Muscle layer of colon (tissue), 2 donors: ENCODE data around the gene AFF1.
"Not testable (repeated sequence)": the region's sequence is repeated elsewhere in the genome, so short reads cannot be mapped to it uniquely, and the experiment has no call there.

Source experiments
- H3K27ac ChIP-seq: one replicate; pipeline ENCODE4 v1.7.0; 2013; ENCODE audit warnings: low read depth, mild to moderate bottlenecking, low read length, moderate library complexity
- H3K27me3 ChIP-seq, 2 donors: one replicate each; pipeline ENCODE4 v1.7.0; 2013; ENCODE audit warnings: low read length in 2 of 2, mild to moderate bottlenecking in 2 of 2; ENCODE audit not compliant: insufficient read depth in 2 of 2, control insufficient read depth in 1 of 2
- H3K36me3 ChIP-seq: one replicate; pipeline ENCODE4 v1.7.0; 2013; ENCODE audit warnings: mild to moderate bottlenecking, low read length; ENCODE audit not compliant: insufficient read depth
- H3K4me1 ChIP-seq: one replicate; pipeline ENCODE4 v1.7.0; 2013; ENCODE audit warnings: mild to moderate bottlenecking, low read length; ENCODE audit not compliant: insufficient read depth
- H3K4me3 ChIP-seq, 2 donors: one replicate each; pipeline ENCODE4 v1.7.0; 2013; ENCODE audit warnings: low read length in 2 of 2, low read depth in 1 of 2, mild to moderate bottlenecking in 1 of 2, moderate library complexity in 1 of 2
- H3K9ac ChIP-seq: one replicate; pipeline ENCODE4 v1.7.0; 2013; ENCODE audit warnings: low read length
- H3K9me3 ChIP-seq: one replicate; pipeline ENCODE4 v1.7.0; 2013; ENCODE audit warnings: mild to moderate bottlenecking, low read length
- donor health status: abdominal sarcoma.
- donor health status: Adenocarcinoma of cecum.

AFF1 gene

GRCh38 chr4:86975927-86976326 is 41.1 kb downstream of the AFF1 start:
- Histone ChIP-seq H3K27ac (no peak overlapping the region), H3K27me3 (no peaks in the 10 kb centered on the region), H3K4me3 (no peak overlapping the region), H3K36me3 (no peaks in the 10 kb centered on the region), H3K9ac (no peak overlapping the region), H3K4me1 (peaks cover 23% of the 10 kb centered on the region), H3K9me3 (no peaks in the 10 kb centered on the region)

DNA sequence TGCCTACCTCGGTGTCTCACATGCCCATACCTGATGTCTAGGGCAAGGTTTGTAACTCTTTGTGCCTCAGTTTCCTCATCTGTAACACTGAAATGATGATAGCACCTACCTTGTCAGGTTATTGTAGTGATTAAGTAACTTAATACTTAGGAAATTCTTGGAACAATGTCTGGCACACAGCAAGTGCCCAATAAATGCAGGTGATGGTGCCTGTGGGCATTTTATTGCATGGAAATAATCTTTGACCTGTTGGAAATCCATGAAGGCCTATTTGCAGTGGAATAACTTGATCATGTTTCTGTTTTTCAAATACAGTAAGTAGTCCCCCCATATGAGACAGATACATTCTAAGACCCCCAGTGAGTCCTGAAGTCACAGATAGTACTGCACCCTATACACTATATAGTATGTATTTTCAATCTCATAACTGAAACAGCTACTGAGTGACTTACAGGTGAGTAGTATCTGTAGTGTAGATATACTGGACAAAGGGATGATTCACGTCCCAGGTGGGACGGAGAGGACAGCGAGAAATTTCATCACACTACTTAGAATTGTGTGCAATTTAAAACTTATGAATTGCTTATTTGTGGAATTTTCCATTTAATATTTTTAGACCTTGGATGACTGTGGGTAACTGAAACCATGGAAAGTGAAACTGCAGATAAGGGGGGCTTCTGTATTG is 42.1 kb downstream of the AFF1 start:
- H3K27ac ChIP-seq: no peak overlapping the region
- no peak overlapping the region for H3K9ac ChIP-seq
- no peaks in the 10 kb centered on the region for H3K9me3 ChIP-seq
- H3K36me3 ChIP-seq: no peaks in the 10 kb centered on the region
- no peaks in the 10 kb centered on the region for H3K27me3 ChIP-seq
- H3K4me1 ChIP-seq: peaks cover 16% of the 10 kb centered on the region
- H3K4me3 ChIP-seq: no peak overlapping the region

DNA sequence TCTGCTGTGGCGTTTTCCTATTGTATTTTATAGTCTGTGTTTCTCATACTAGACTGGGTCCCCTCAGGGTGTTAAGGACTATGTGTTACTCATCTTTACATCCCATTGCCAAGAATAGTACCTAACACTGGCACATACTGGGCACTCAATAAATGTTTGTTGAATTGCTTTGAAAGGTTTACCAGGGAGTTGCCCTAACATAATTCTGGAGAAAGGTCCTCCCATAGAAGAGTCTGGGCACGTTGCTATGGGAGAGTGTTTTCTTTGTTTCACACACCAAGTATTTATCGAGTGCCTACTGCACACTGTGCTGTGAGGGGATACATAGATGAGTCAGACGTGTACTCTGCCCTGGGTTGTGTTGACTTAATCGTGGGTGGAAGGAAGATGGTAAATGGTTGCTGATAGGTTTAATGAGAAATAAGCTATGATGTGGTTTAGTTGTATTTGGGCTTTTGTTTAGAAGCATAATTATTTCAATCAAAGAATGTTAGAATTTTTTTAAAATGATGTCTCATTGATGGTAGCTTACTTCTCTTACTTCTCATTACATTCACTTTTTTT is 42.9 kb downstream of the AFF1 start:
- H3K9me3 ChIP-seq: no peaks in the 10 kb centered on the region
- H3K4me3 ChIP-seq: no peak overlapping the region
- peaks cover 16% of the 10 kb centered on the region for H3K4me1 ChIP-seq
- H3K27ac ChIP-seq: no peak overlapping the region
- no peaks in the 10 kb centered on the region for H3K27me3 ChIP-seq
- H3K9ac ChIP-seq: no peak overlapping the region
- no peaks in the 10 kb centered on the region for H3K36me3 ChIP-seq

DNA sequence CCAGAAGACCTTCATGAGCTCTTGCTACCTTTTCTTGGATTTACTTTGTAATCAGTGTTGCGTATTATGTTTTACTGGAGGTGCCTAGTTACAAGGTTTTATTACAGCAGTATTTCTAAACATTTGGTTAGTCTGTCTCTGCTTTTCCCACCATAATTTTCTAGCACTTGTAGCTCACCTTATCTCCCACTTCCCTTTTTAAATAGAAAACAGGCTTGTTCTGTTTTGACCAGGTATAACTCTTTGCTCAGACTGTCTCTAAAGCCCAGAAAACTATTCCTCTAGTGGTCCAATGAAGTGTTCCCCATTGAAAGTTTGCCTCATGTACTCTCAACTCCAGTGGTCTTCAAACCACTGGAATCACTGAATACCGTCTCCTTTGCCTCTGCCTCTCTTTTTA is 43.9 kb downstream of the AFF1 start:
- H3K27me3 ChIP-seq: no peaks in the 10 kb centered on the region
- no peaks in the 10 kb centered on the region for H3K36me3 ChIP-seq

GRCh38 chr4:86980230-86980629 is 45.4 kb downstream of the AFF1 start:
- H3K27ac ChIP-seq: no peak overlapping the region
- H3K36me3 ChIP-seq: no peaks in the 10 kb centered on the region
- no peak overlapping the region for H3K4me3 ChIP-seq
- H3K9me3 ChIP-seq: no peaks in the 10 kb centered on the region
- no peak overlapping the region for H3K9ac ChIP-seq
- H3K27me3 ChIP-seq: no peaks in the 10 kb centered on the region
- H3K4me1 ChIP-seq: peaks cover 7% of the 10 kb centered on the region

More for the DNA sequence above, 43.9 kb downstream of the AFF1 start:
- no peak overlapping the region for H3K27ac ChIP-seq
- peaks cover 7% of the 10 kb centered on the region for H3K4me1 ChIP-seq
- H3K9ac ChIP-seq: no peak overlapping the region
- no peak overlapping the region for H3K4me3 ChIP-seq
- H3K9me3 ChIP-seq: no peaks in the 10 kb centered on the region

DNA sequence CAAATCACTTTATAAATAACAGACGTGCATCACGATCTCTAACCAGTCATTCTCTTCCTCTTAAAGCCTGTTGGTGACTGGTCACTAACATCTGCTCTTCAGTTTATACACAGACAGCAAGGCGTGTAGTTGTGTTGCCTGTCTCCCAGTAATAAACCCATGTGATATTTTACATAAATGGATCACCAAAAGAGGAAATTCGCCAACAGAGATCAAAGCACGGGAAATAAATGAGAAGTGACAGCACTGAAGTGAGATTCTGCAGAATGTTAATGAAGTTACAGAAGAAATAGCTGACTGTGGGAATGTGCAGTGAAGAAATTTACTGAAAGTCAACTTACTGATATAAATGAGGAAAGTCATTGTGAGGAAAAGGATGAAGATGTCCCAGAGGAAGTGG is 47.0 kb downstream of the AFF1 start:
- peaks cover 7% of the 10 kb centered on the region for H3K4me1 ChIP-seq
- H3K9ac ChIP-seq: no peak overlapping the region
- no peak overlapping the region for H3K4me3 ChIP-seq
- no peaks in the 10 kb centered on the region for H3K9me3 ChIP-seq
- H3K27me3 ChIP-seq: no peaks in the 10 kb centered on the region
- no peak overlapping the region for H3K27ac ChIP-seq
- H3K36me3 ChIP-seq: no peaks in the 10 kb centered on the region

GRCh38 chr4:86985852-86986251 is 51.0 kb downstream of the AFF1 start:
- not testable (repeated sequence) for H3K4me1 ChIP-seq, H3K36me3 ChIP-seq, H3K9ac ChIP-seq, H3K4me3 ChIP-seq, H3K27ac ChIP-seq, H3K27me3 ChIP-seq, H3K9me3 ChIP-seq

DNA sequence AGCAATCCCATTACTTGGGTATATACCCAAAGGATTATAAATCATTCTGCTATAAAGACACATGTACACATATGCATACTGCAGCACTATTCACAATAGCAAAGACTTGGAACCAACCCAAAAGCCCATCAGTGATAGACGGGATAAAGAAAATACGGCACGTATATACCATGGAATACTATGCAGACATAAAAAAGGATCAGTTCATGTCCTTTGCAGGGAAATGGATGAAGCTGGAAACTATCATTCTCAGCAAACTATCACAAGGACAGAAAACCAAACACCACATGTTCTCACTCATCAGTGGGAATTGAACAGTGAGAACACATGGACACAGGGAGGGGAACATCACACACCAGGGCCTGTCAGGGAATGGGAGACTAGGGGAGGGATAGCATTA is 54.8 kb downstream of the AFF1 start:
- not testable (repeated sequence) for H3K27ac ChIP-seq, H3K9ac ChIP-seq, H3K36me3 ChIP-seq, H3K4me1 ChIP-seq, H3K4me3 ChIP-seq, H3K27me3 ChIP-seq, H3K9me3 ChIP-seq

- Histone ChIP-seq H3K9ac (no peak overlapping the region), H3K27ac (no peak overlapping the region), H3K4me1 (no peaks in the 10 kb centered on the region), H3K9me3 (no peaks in the 10 kb centered on the region), H3K36me3 (no peaks in the 10 kb centered on the region), H3K27me3 (no peaks in the 10 kb centered on the region), H3K4me3 (no peak overlapping the region)
Observed at GRCh38 chr4:86990510-86990909, 55.7 kb downstream of the AFF1 start.

DNA sequence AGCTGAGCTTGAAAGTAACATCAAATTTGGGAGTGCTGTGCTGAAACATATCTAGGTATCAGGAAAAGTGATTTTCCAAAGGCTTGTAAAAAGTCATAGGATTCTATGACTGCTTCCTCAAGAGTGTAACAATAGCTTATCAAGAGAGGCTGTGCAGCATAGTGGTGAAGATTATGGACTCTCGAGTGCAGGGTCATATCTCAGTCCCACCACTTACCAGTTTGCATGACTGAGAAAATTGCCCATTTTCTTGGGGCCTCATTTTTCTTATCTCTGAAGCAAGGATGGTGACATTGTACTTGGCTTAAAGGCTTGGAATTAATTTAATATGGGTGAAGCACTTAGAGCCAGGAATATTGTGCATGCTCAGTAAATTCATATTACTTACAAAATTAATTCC is 57.2 kb downstream of the AFF1 start:
- no peak overlapping the region for H3K9ac ChIP-seq
- H3K9me3 ChIP-seq: no peaks in the 10 kb centered on the region
- no peaks in the 10 kb centered on the region for H3K4me1 ChIP-seq
- H3K4me3 ChIP-seq: no peak overlapping the region
- H3K27ac ChIP-seq: no peak overlapping the region
- no peaks in the 10 kb centered on the region for H3K27me3 ChIP-seq
- H3K36me3 ChIP-seq: no peaks in the 10 kb centered on the region

DNA sequence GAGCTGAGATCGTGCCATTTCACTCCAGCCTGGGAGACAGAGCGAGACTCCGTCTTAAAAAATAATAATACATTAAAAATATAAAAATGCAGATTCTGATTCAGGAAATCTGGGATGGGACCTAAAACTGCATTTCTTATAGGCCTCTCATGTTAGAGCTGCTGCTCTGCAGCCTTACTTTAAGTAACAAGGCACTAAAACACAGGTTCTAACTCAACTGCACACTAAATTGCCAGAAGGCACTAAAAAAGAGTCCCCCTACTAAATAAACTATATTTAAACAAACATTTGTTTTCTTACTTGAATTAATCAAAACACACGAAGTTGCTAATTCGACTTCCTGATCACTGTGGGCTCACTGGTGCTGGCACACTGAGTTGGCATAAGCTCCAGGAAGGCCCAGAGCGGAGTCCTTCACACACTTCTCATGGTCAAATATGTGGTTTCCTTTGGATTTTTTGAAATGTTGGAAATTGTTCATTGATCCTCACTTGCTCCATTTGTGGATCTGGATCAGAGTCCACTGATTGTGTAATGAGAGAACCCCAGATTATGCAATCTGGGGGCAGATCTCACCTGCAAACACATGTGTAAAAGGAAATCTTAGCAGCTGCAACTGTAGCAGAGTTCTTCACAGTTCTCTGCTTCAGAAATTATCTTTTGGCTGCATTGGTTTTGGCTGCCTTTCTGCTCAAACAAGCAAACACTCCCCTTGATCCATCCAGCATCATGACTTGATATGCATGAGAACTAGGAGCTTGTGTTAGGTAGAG is 59.3 kb downstream of the AFF1 start:
- H3K36me3 ChIP-seq: no peaks in the 10 kb centered on the region
- no peak overlapping the region for H3K4me3 ChIP-seq
- no peaks in the 10 kb centered on the region for H3K9me3 ChIP-seq
- no peaks in the 10 kb centered on the region for H3K27me3 ChIP-seq
- no peak overlapping the region for H3K27ac ChIP-seq
- H3K4me1 ChIP-seq: peaks cover 5% of the 10 kb centered on the region
- no peak overlapping the region for H3K9ac ChIP-seq
